22Rv1 (cell line): ENCODE measurements around the gene CDKN1C.

ENCODE experiments used
- ZFX ChIP-seq: fragments of 450-650 bp; IDR thresholded peaks from 2 replicates; pipeline ENCODE4 v1.6.1; 2017; ENCODE audit warnings: antibody characterized with exemption, borderline replicate concordance
- TF ChIP-seq, protein P1 (sequence below): fragments of 450-650 bp; IDR thresholded peaks from 2 replicates; pipeline ENCODE4 v1.5.1; 2017; ENCODE audit warnings: mild to moderate bottlenecking

- TF ChIP-seq, protein P1, sequence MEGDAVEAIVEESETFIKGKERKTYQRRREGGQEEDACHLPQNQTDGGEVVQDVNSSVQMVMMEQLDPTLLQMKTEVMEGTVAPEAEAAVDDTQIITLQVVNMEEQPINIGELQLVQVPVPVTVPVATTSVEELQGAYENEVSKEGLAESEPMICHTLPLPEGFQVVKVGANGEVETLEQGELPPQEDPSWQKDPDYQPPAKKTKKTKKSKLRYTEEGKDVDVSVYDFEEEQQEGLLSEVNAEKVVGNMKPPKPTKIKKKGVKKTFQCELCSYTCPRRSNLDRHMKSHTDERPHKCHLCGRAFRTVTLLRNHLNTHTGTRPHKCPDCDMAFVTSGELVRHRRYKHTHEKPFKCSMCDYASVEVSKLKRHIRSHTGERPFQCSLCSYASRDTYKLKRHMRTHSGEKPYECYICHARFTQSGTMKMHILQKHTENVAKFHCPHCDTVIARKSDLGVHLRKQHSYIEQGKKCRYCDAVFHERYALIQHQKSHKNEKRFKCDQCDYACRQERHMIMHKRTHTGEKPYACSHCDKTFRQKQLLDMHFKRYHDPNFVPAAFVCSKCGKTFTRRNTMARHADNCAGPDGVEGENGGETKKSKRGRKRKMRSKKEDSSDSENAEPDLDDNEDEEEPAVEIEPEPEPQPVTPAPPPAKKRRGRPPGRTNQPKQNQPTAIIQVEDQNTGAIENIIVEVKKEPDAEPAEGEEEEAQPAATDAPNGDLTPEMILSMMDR, result no peak; the same call in 1 of the 2 replicates
- no peak for TF ChIP-seq ZFX
Measured at GRCh38 chr11:2933375-2934020, 47.9 kb upstream of the CDKN1C start.
